Measurements from ENCODE around the gene TMEM263.

DNA sequence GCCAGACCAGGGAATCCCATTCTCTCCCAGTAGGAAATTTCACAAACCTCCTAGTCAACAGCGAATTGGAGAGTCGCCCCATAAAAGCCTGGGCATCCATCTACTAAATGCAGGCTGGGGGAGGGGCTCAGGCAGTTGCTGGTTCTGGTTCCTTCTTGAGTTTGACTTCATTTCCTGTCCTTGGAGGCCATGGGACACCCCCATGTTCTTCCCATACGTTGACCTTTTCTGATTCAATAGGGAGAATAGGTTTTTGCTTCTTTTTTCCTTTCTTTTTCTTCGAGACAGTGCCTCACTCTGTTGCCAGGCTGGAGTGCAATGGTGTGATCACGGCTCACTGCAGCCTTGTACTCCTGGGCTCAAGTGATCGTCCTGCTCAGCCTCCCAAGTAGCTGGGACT lies 44.1 kb upstream of the TMEM263 start:
- TF ChIP-seq, protein P1, sequence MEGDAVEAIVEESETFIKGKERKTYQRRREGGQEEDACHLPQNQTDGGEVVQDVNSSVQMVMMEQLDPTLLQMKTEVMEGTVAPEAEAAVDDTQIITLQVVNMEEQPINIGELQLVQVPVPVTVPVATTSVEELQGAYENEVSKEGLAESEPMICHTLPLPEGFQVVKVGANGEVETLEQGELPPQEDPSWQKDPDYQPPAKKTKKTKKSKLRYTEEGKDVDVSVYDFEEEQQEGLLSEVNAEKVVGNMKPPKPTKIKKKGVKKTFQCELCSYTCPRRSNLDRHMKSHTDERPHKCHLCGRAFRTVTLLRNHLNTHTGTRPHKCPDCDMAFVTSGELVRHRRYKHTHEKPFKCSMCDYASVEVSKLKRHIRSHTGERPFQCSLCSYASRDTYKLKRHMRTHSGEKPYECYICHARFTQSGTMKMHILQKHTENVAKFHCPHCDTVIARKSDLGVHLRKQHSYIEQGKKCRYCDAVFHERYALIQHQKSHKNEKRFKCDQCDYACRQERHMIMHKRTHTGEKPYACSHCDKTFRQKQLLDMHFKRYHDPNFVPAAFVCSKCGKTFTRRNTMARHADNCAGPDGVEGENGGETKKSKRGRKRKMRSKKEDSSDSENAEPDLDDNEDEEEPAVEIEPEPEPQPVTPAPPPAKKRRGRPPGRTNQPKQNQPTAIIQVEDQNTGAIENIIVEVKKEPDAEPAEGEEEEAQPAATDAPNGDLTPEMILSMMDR (CRISPR knock-in tag; IDR thresholded peaks at IDR 0.05) = no peak
- TF ChIP-seq IKZF4 (CRISPR knock-in tag; IDR thresholded peaks at IDR 0.05; ENCODE audit: borderline replicate concordance, low read depth, not compliant biosample characterization) (no peak), CAMTA2 (CRISPR knock-in tag; IDR thresholded peaks at IDR 0.05; ENCODE audit: borderline replicate concordance) (no peak)
